Astrocyte (in vitro differentiated cells and primary cell): ENCODE results near the gene RAB36. TPM values are rescaled to one million over a fixed set of nuclear protein-coding genes. Genes with fewer than 3 reads are reported as not detected.

Experiments used
- DNase-seq: peaks from one replicate; pipeline ENCODE4 v3.0.0-alpha.2; 2010; ENCODE audit warnings: low read depth
- FAIRE-seq: peaks from 2 replicates; lab custom pipeline; 2011; peaks lifted over from hg19 to GRCh38; lab: Jason Lieb, UNC
- H2AFZ ChIP-seq: 2 replicates; pipeline ENCODE4 v1.6.0; 2012; ENCODE audit warnings: low read depth, low read length, inconsistent platforms
- H3K27ac ChIP-seq: 2 replicates; pipeline ENCODE4 v1.5.1; 2011; ENCODE audit warnings: low read depth, low read length, inconsistent platforms
- H3K27me3 ChIP-seq: 2 replicates; pipeline ENCODE4 v1.6.0; 2011; ENCODE audit warnings: low read length, inconsistent platforms; ENCODE audit not compliant: insufficient read depth
- H3K36me3 ChIP-seq: 2 replicates; pipeline ENCODE4 v1.5.1; 2011; ENCODE audit warnings: low read length, inconsistent platforms; ENCODE audit not compliant: insufficient read depth
- H3K4me1 ChIP-seq: 2 replicates; pipeline ENCODE4 v1.5.1; 2011; ENCODE audit warnings: low read length, inconsistent platforms; ENCODE audit not compliant: insufficient read depth
- H3K4me2 ChIP-seq: 2 replicates; pipeline ENCODE4 v1.6.0; 2012; ENCODE audit warnings: low read length, inconsistent platforms
- H3K4me3 ChIP-seq: 2 replicates; pipeline ENCODE4 v1.5.1; 2011; ENCODE audit warnings: low read depth, mild to moderate bottlenecking, low read length, inconsistent platforms; ENCODE audit not compliant: insufficient read depth
- H3K79me2 ChIP-seq: 2 replicates; pipeline ENCODE4 v1.6.0; 2012; ENCODE audit warnings: mild to moderate bottlenecking, low read length, inconsistent platforms; ENCODE audit not compliant: insufficient read depth
- H3K9ac ChIP-seq: 2 replicates; pipeline ENCODE4 v1.6.0; 2012; ENCODE audit warnings: mild to moderate bottlenecking, low read length, inconsistent platforms
- H3K9me3 ChIP-seq: 2 replicates; pipeline ENCODE4 v1.5.1; 2012; ENCODE audit warnings: low read depth, mild to moderate bottlenecking, low read length, inconsistent platforms; ENCODE audit not compliant: insufficient read depth
- H4K20me1 ChIP-seq: 2 replicates; pipeline ENCODE4 v1.6.0; 2012; ENCODE audit warnings: low read length, inconsistent platforms; ENCODE audit not compliant: insufficient read depth
- H3K27ac Mint-ChIP-seq: one replicate; pipeline ENCODE4 v1.8.0; 2021; ENCODE audit warnings: mild to moderate bottlenecking, mixed read lengths; ENCODE audit not compliant: unreplicated experiment
- H3K27me3 Mint-ChIP-seq: one replicate; pipeline ENCODE4 v1.8.0; 2021; ENCODE audit warnings: low read depth, mixed read lengths; ENCODE audit not compliant: unreplicated experiment
- H3K36me3 Mint-ChIP-seq: one replicate; pipeline ENCODE4 v1.8.0; 2021; ENCODE audit warnings: low read depth, mixed read lengths; ENCODE audit not compliant: unreplicated experiment
- H3K4me1 Mint-ChIP-seq: one replicate; pipeline ENCODE4 v1.8.0; 2021; ENCODE audit warnings: low read depth, mixed read lengths; ENCODE audit not compliant: unreplicated experiment
- H3K4me3 Mint-ChIP-seq: one replicate; pipeline ENCODE4 v1.8.0; 2021; ENCODE audit warnings: mild to moderate bottlenecking, moderate library complexity, mixed read lengths; ENCODE audit not compliant: unreplicated experiment
- H3K9me3 Mint-ChIP-seq: one replicate; pipeline ENCODE4 v1.8.0; 2021; ENCODE audit warnings: mild to moderate bottlenecking, mixed read lengths; ENCODE audit not compliant: unreplicated experiment
- EZH2 ChIP-seq: IDR thresholded peaks from 2 replicates; pipeline ENCODE4 v1.6.1; 2012; ENCODE audit warnings: mild to moderate bottlenecking, low read length, inconsistent platforms; ENCODE audit not compliant: insufficient read depth
- total RNA-seq: library from RNA; stranded (reverse); gene quantifications from 2 replicates; pipeline ENCODE4 v1.2.1, GENCODE V29; 2021
- TF ChIP-seq, protein P1 (sequence below): IDR thresholded peaks from 2 replicates; pipeline ENCODE4 v1.5.1; 2011; ENCODE audit warnings: low read depth, mild to moderate bottlenecking, inconsistent platforms, low read length, moderate library complexity; ENCODE audit not compliant: insufficient read depth

The RAB36 gene
- total RNA-seq, 1 donor from 2014 or later = 5.2 TPM

DNA sequence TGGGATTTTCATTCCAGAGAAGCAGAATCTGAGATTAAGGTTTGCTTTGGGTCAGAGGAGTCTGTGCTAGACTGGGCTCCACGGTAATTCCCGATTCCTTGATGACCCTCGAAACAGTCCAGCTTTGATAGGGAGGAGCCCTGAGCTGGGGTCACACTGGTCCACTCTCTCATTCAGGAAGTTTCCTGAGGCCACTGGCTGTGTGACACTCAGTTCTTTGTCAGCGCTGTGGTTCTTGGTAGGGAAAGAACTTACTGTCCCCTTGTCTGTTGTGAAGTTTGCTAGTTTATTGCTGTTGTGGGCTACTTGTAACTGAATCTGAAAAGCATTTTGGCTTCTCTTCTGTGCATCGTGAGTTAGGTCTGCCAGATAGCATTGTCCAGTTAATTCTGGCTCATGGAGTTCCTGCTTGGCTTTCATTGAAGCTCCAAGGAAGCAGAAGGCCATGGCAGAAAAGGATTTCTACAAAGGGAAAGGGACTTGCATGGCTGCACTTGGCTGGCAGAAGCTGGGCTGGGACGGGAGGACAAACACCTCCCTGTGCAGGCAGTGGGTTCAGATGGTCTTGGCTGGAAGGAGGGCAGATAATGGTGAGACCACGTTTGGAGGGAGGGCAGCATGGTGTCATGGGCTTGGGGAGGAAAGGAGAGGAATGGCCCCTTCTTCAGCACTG, 58.3 kb downstream of the RAB36 start:
- Histone ChIP-seq H3K9ac (no peak overlapping the region), H3K4me3 (no peak overlapping the region), H3K79me2 (peaks cover 75% of the 10 kb centered on the region), H2AFZ (no peak overlapping the region), H4K20me1 (peaks cover 84% of the 10 kb centered on the region), H3K36me3 (no peaks in the 10 kb centered on the region), H3K4me1 (peaks cover 8% of the 10 kb centered on the region), H3K9me3 (no peaks in the 10 kb centered on the region), H3K27ac (no peak overlapping the region), H3K4me2 (no peak overlapping the region), H3K27me3 (no peaks in the 10 kb centered on the region)
- Mint-ChIP-seq H3K4me1 (peaks cover 7% of the 10 kb centered on the region), H3K36me3 (peaks cover 10% of the 10 kb centered on the region), H3K9me3 (no peaks in the 10 kb centered on the region), H3K4me3 (no peak overlapping the region), H3K27ac (no peak overlapping the region), H3K27me3 (no peaks in the 10 kb centered on the region)
- FAIRE-seq (no peak), DNase-seq (no peak)
- TF ChIP-seq, protein P1, sequence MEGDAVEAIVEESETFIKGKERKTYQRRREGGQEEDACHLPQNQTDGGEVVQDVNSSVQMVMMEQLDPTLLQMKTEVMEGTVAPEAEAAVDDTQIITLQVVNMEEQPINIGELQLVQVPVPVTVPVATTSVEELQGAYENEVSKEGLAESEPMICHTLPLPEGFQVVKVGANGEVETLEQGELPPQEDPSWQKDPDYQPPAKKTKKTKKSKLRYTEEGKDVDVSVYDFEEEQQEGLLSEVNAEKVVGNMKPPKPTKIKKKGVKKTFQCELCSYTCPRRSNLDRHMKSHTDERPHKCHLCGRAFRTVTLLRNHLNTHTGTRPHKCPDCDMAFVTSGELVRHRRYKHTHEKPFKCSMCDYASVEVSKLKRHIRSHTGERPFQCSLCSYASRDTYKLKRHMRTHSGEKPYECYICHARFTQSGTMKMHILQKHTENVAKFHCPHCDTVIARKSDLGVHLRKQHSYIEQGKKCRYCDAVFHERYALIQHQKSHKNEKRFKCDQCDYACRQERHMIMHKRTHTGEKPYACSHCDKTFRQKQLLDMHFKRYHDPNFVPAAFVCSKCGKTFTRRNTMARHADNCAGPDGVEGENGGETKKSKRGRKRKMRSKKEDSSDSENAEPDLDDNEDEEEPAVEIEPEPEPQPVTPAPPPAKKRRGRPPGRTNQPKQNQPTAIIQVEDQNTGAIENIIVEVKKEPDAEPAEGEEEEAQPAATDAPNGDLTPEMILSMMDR = no peak
- TF ChIP-seq EZH2 = no peak

DNA sequence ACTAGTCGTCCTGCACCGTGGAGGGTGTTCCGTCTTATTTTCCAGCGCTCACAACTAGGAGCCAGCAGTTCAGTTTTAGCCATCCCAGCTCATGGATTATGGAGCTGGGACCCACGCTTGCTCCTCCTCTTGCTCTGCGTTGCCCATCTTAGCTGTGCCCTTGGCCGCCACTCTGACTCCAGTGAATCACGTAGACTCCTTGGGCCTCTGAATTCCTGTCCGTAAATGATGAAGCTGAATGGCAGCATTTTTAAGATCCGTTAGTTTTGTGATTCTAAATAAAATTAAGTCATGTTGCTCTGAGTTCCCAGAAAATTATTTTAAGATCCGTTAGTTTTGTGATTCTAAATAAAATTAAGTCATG, 58.8 kb downstream of the RAB36 start:
- no peaks in the 10 kb centered on the region for H3K36me3 ChIP-seq
- Mint-ChIP-seq H3K4me1 (peaks cover 6% of the 10 kb centered on the region), H3K27me3 (no peaks in the 10 kb centered on the region), H3K27ac (no peak overlapping the region), H3K36me3 (peaks cover 10% of the 10 kb centered on the region), H3K4me3 (no peak overlapping the region), H3K9me3 (no peaks in the 10 kb centered on the region)
- H3K9me3 ChIP-seq = no peaks in the 10 kb centered on the region
- no peak overlapping the region for H3K4me3 ChIP-seq
- H3K4me1 ChIP-seq = peaks cover 8% of the 10 kb centered on the region
- H3K9ac ChIP-seq = no peak overlapping the region
- FAIRE-seq (no peak), DNase-seq (no peak)
- no peaks in the 10 kb centered on the region for H3K27me3 ChIP-seq
- no peak overlapping the region for H2AFZ ChIP-seq
- no peak overlapping the region for H3K27ac ChIP-seq
- H3K4me2 ChIP-seq = no peak overlapping the region
- H3K79me2 ChIP-seq = peaks cover 75% of the 10 kb centered on the region
- H4K20me1 ChIP-seq = peaks cover 84% of the 10 kb centered on the region
- no peak for TF ChIP-seq EZH2

DNA sequence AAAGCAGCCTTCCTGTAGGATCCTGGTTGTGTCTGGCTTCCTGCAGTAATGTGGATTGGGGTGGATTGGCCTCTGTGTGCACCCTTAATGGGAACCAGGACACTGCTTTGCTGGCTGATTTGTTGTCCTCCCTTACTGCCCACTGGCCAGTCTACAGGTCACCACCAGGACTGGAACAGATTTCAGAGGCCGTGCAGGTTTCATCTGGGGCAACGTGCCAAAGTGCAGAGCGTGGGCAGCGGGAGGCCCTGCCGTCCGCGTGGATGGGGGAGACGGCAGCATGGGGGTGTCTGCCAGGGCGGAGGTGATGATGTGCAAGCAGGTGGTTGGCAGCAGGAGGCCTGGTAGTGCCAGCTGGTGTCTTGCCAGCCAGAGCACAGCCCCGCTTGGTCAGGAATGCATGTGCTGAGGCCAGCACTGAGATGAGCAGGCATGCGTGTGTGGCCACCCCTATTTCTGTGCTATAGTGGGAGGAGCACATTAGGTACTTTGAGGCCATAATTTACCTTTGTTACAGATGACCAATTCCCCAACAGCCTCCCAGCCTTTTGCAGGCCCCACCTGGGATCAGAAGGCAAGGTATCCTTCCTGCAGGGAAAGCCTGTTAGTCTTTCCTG, 59.4 kb downstream of the RAB36 start:
- Mint-ChIP-seq H3K27me3 (no peaks in the 10 kb centered on the region), H3K4me3 (no peak overlapping the region), H3K36me3 (peaks cover 7% of the 10 kb centered on the region), H3K27ac (no peak overlapping the region), H3K4me1 (peaks cover under 1% of the 10 kb centered on the region), H3K9me3 (no peaks in the 10 kb centered on the region)
- FAIRE-seq (no peak), DNase-seq (no peak)
- Histone ChIP-seq H3K27ac (no peak overlapping the region), H4K20me1 (peaks cover 81% of the 10 kb centered on the region), H2AFZ (no peak overlapping the region), H3K36me3 (no peaks in the 10 kb centered on the region), H3K79me2 (peaks cover 72% of the 10 kb centered on the region), H3K4me1 (peaks cover 3% of the 10 kb centered on the region), H3K4me3 (no peak overlapping the region), H3K9ac (no peak overlapping the region), H3K9me3 (no peaks in the 10 kb centered on the region), H3K4me2 (no peak overlapping the region), H3K27me3 (no peaks in the 10 kb centered on the region)
- TF ChIP-seq, protein P1 = no peak
- no peak for TF ChIP-seq EZH2
